ENCODE data around the gene SSTR1. TPM values are rescaled to one million over a fixed set of nuclear protein-coding genes. Genes with fewer than 3 reads are reported as not detected.

Gene SSTR1
- polyA plus RNA-seq, 2 of the 4 experiments (the other 2 are of a cell fraction): not detected

- no peaks in the 10 kb centered on the region for H3K9me3 ChIP-seq
- ATAC-seq: no peak
- FAIRE-seq: no peak
- TF ChIP-seq ZFP36 (IDR thresholded peaks at IDR 0.05; ENCODE audit: borderline replicate concordance, partially characterized antibody) (no peak), FOSL2 (IDR thresholded peaks at IDR 0.05) (no peak), FOSL2 (CRISPR knock-in tag; IDR thresholded peaks at IDR 0.05) (peak; percentile 54; the same call in 1 of the 2 replicates)
- H3K4me3 ChIP-seq: no peak overlapping the region
- H3K4me1 ChIP-seq: no peaks in the 10 kb centered on the region
- 3% methylated on average over 2 of the region's 2 CpGs for WGBS (ENCODE audit: missing lambda C conversion rate)
- no peak overlapping the region for H3K27ac ChIP-seq
- ChIA-PET CTCF (no interaction called here), POLR2A (no interaction called here)
- DNase-seq (ENCODE audit: low read depth in 1 of 2, low spot score in 1 of 2): no peak
- H3K4me2 ChIP-seq: no peak overlapping the region
These were observed 49.8 kb downstream of the SSTR1 start for GRCh38 chr14:38257507-38257906.

GRCh38 chr14:38261620-38262019, 53.9 kb downstream of the SSTR1 start:
- WGBS (ENCODE audit: missing lambda C conversion rate): 3% methylated on average over 1 of the region's 1 CpG
- H3K4me1 ChIP-seq: no peaks in the 10 kb centered on the region
- H3K4me3 ChIP-seq: no peak overlapping the region
- no peak overlapping the region for H3K27ac ChIP-seq
- FAIRE-seq: no peak
- CTCF ChIA-PET: no interaction called here
- POLR2A ChIA-PET: no interaction called here
- H3K4me2 ChIP-seq: no peak overlapping the region
- ATAC-seq: no peak
- no peaks in the 10 kb centered on the region for H3K9me3 ChIP-seq
- no peak for DNase-seq (ENCODE audit: low read depth in 1 of 2, low spot score in 1 of 2)
- TF ChIP-seq CTCF (IDR thresholded peaks at IDR 0.05) (no peak), NPAS2 (CRISPR knock-in tag; IDR thresholded peaks at IDR 0.05; ENCODE audit: borderline replicate concordance) (no peak), ELK1 (IDR thresholded peaks at IDR 0.05; ENCODE audit: low read depth, low read length) (no peak), MAX (IDR thresholded peaks at IDR 0.05) (no peak), POLR2AphosphoS2 (conservative IDR thresholded peaks at IDR 0.05; ENCODE audit: low read length) (no peak), ESRRA (IDR thresholded peaks at IDR 0.05; ENCODE audit: borderline replicate concordance, low read length) (no peak)

Other genes with a start within 250 kb of the SSTR1 start
- not detected in 2 replicates for gene CLEC14A, start 48.2 kb downstream of the SSTR1 start, polyA plus RNA-seq (2011; rRNA removed)
- not detected in 3 replicates for gene CLEC14A, start 48.2 kb downstream of the SSTR1 start, polyA plus RNA-seq (2017; fragmentation: RNase III; extraction: RNeasy Plus Mini Kit Qiagen cat#74134 plus additional on column Dnase treatment)

Measured in A549 (cell line).